ENCODE data around the gene PRAMEF18.
"Not testable (repeated sequence)": the region's sequence is repeated elsewhere in the genome, so short reads cannot be mapped to it uniquely, and the experiment has no call there.

The PRAMEF18 gene, protein sequence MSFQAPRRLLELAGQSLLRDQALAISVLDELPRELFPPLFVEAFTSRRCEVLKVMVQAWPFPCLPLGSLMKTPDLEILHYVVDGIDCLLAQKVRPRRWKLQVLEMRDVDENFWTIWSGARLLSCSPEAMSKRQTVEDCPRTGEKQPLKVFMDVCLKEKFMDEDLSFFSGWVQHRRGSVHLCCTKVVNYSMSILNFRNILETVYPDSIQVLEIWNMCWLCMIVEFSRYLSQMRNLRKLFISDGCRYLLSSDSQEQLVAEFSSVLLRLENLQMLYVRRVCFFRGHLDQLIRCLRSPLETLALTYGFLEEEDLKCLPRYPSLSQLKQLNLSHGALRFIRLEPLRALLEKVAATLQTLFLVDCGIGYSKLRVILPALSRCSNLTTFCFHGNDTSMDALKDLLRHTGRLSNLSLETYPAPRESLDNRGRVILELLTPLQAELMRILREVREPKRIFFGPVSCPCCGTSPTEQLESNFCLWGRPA

DNA sequence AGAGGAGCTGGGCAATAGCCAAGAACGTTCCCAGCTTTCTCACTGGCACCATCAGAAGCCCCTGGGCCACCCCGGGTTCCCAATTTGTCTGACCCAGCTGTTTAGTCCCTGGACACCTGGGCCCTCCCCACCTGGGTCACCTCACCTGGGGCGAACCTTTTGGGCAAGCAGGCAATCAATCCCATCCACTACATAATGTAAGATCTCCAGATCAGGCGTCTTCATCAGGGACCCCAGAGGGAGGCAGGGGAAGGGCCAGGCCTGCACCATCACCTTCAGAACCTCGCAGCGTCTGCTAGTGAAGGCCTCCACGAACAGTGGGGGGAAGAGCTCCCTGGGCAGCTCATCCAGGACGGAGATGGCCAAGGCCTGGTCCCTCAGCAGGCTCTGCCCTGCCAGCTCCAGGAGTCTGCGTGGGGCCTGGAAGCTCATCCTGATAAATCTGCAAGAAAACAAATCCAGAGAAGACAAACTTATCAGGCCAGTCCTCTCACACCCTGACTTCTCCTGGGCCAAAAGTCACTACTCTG lies at the start of gene PRAMEF18:
Gene PRAMEF18 (minus strand): TSS at position 480 of the 530 bp plus-strand sequence. CDS start 48 bp downstream, at position 432.
- DNase-seq (ENCODE audit: low read depth), result not testable (repeated sequence)

DNA sequence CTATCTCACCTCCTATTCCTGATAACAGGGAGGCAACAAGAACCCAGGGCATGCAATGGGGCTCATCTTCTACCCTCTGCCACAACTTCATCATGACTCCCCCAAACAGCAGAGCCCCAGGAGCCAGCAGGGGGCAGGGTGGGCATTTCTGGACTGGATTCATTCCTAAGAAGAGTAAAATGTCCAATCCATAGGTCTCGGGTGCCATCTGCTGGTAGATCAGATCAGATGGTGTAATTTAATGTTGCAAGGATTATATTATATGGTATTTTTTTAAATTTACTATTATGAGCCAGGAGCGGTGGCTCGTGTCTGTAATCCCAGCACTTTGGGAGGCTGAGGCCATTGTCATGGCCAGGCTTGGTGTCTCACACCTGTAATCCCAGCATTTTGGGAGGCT lies 39.2 kb upstream of the PRAMEF18 start:
- not testable (repeated sequence) for DNase-seq (ENCODE audit: low read depth)

DNA sequence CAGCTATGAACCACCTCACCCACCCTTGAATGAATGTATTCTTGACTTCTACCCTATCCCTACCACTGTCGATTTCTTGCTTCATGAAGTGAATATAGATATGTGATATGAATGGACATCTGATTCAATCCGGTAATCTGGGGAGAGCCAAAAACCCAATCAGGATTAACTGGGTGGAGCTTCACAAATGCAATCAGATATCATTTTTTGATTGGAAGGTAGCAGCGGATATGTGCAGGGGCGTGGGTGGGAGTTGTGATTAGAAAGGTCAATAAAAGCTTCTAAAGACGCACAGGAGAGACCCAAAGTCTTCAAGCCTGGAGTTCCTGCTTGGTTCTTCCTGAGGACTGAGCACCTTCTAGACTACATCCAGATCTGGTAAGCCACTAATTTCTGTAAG lies 27.9 kb upstream of the PRAMEF18 start, which contains the start of gene PRAMEF5:
Gene PRAMEF5 (plus strand): TSS at position 301 of the 400 bp plus-strand sequence. CDS start 5,071 bp downstream, outside the sequence.
- DNase-seq (ENCODE audit: low read depth), result not testable (repeated sequence)

DNA sequence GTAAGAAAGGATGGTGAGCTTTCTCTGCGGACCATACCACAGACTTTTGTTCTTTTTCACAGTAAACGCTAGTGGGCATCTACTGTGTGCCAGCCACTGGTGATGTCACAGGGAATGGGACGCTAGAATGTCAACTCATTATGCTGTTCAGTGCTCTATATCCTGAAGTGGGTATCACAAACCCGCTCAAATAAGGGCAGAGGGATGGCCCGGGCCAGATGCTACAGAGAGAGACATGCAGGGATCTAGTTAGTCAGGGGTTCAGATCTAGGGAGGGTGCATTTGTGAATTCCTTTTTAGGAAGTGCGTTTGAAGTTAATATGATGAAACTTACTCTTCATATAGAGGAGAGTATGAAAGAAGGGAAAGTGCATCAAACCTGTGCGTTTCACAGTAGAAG lies 21.2 kb upstream of the PRAMEF18 start:
- DNase-seq (ENCODE audit: low read depth), result not testable (repeated sequence)

DNA sequence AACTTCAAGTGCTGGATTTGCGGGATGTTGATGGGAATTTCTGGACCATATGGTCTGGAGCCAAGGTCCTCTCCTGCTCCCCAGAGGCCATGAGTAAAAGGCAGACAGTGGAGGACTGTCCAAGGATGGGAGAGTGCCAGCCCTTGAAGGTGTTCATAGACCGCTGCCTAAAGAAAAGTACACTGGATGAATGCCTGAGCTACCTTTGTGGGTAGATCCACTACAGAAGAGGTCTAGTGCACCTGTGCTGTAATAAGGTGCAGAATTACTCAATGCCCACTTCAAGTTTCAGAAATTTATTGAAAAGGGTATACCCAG lies 20.6 kb upstream of the PRAMEF18 start:
- not testable (repeated sequence) for DNase-seq (ENCODE audit: low read depth)

DNA sequence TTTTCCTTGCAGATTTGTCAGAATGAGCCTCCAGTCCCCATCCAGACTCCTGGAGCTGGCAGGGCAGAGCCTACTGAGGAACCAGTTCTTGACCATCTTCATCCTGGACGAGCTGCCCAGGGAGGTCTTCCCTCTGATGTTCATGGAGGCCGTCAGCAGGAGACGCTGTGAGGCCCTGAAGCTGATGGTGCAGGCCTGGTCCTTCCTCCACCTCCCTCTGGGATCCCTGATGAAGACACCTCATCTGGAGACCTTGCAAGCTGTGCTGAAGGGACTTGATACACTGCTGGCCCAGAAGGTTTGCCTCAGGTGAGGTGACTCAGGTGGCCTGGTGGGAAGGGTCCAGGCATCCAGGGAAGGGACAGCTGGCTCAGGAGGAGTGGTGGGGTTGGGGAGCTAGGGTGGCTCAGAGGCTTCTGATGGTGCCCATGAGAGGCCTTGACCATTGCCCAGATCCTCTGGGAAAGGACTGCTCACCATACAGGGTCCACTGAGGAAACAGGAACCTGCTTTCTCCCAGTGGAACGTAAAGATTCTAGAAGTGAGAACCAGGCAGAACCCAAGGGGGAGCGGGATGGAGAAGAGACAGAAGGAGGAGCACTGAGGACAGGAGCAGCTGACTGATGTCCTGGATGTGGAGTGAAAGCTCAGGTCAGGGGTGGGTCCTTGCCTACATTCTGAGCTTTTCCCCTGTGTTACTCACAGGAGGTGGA lies 20.0 kb upstream of the PRAMEF18 start:
- DNase-seq (ENCODE audit: low read depth), result not testable (repeated sequence)

DNA sequence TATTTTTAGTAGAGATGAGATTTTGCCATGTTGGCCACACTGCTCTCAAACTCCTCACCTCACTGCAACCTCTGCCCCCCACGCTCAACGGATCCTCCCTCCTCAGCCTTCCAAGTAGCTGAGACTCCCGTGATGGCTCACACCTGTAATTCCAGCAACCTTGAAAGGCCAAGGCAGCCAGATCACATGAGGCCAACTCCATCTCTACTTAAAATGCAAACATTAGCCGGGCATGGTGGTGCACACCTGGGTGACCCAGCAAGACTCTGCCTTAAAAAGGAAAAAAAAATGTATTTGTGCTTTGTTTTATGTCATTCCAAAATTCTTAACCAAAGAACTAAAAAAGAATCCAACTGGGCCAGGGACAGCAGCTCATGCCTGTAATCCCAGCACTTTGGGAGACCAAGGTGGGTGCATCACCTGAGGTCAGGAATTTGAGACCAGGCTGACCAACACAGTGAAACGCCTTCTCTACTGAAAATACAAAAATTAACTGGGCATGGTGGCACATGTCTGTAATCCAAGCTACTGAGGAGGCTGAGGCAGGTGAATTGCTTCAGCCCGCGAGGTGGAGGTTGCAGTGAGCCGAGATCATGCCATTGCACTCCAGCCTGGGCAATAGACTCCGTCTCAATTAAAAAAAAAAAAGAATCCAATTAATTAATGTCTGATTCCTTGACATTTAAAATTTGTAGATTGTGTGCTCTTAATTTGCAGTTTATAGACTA lies 17.7 kb upstream of the PRAMEF18 start:
- DNase-seq (ENCODE audit: low read depth), result not testable (repeated sequence)

DNA sequence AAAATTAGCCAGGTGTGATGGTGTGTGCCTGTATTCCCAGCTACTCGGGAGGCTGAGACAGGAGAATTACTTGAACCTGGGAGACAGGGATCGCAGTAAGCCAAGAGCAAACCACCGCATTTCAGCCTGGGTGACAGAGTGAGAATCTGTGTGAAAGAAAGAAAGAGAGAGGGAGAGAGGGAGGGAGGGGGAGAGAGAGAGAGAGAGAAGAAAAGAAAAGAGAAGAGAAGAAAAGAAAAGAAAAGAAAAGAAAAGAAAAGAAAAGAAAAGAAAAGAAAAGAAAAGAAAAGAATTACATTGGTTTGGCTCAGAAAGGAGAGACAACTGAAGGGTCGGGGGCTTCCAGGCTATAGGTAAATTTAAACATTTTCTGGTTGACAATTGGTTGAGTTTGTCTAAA lies 13.7 kb upstream of the PRAMEF18 start:
- DNase-seq (ENCODE audit: low read depth), result not testable (repeated sequence)

DNA sequence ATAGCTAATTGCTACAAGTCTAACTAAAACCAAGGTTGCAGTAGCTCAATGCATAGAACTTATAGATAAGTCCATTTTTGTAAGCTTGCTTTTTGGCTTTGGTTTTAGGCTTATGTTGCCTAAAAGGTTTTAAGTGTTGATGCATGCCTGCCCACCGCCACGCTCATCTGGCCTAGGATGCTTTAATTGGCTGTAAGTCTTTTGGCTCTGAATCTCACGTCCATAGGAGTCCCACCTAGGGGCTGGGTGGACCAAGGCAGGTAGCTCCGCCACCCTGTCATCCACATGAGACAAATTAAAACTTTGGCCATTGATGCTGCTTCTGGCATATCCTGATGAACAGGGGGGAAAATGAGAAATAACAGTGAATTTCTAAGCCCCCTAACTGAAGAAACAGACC lies 11.6 kb upstream of the PRAMEF18 start:
- DNase-seq (ENCODE audit: low read depth), result not testable (repeated sequence)

DNA sequence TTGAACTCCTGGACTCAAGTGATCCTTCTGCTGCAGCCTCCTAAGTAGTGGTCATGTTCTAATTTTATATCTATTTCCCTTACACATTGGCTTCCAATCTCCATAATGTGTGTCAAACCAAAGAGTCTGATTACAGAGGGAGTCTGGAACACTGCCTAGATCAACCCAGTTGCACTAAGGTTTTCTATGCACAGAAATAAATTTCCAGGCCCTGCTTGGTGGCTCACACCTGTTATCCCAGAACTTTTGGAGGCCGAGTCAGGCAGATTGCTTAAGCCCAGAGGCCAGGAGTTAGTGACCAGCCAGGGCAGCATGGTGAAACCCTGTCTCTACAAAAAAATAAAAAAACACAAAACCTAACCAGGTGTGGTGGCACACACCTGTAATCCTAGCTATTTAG lies 8.1 kb upstream of the PRAMEF18 start:
- not testable (repeated sequence) for DNase-seq (ENCODE audit: low read depth)

DNA sequence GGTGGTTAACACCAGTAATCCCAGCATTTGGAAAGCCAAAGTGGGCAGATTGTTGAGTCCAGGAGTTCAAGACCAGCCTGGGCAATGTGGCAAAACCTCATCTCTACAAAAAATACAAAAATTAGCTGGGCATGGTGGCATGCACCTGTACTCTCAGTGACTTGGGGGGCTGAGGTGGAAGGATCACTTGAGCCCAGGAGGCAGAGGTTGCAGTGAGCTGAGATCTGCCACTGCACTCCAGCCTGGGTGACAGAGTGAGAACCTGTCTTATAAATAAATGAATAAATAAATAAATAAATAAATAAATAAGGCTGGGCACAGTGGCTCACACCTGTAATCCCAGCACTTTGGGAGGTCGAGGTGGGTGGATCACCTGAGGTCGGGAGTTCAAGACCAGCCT lies 6.1 kb upstream of the PRAMEF18 start:
- not testable (repeated sequence) for DNase-seq (ENCODE audit: low read depth)

DNA sequence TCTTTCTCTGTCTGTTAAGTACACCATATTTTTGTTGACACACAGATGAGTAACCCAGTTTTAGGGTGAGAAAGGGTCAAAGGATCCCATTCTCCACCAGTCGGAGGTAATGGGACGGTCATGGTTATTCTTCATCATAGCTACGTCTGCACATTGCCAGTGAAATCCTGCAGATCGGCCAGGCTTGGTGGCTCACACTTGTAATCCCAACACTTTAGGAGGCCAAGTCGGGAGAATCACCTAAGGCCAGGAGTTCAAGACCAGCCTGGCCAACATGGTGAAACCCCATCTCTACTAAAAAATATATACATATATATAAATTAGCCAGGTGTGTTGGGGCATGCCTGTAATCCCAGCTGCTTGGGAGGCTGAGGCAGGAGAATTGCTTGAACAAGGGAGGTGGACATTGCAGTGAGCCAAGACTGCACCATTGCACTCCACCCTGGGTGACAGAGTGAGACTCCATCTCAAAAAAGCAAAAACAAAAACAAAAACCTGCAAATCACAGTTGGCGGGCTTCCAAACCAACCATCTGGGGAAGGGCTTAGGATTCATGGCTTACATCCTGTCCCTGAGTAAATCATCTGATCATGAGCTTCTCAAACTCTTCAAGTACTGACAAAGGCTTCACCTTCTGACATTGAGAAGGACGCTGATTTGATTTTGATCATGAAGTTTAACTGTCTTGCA lies 5.3 kb upstream of the PRAMEF18 start:
- not testable (repeated sequence) for DNase-seq (ENCODE audit: low read depth)

DNA sequence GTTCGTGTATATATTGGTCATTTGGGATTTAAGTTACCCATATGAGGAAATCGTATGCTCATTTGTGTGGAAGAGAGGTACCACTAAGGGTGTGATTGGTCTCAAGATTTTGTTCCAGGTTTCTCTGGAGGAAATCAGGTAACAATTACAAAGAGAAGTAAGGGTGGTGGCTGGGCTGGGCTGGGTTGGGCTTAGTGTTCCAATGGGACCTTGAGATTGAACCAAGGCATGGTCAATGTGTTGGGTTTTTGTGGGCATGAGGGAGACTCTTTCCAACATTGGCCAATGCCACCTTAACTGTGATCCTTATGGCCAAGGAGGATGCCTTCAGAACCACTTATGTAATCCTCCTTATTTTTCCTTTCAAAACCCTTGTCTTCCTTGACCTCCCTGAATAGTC lies 4.6 kb upstream of the PRAMEF18 start:
- DNase-seq (ENCODE audit: low read depth), result not testable (repeated sequence)

DNA sequence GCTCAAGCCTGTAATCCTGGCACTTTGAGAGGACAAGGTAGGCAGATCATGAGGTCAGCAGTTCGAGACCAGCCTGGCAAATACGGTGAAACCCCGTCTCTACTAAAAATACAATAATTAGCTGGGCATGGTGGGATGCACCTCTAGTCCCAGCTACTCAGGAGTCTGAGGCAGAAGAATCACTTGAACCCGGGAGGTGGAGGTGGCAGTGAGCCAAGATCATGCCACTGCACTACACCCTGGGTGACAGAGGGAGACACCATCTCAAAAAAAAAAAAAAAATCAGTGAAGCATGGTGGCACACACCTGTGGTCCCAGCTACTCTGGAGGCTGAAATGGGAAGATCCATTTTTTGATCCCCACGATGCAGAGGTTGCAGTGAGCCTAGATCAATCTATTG lies 4.1 kb upstream of the PRAMEF18 start:
- DNase-seq (ENCODE audit: low read depth), result not testable (repeated sequence)

DNA sequence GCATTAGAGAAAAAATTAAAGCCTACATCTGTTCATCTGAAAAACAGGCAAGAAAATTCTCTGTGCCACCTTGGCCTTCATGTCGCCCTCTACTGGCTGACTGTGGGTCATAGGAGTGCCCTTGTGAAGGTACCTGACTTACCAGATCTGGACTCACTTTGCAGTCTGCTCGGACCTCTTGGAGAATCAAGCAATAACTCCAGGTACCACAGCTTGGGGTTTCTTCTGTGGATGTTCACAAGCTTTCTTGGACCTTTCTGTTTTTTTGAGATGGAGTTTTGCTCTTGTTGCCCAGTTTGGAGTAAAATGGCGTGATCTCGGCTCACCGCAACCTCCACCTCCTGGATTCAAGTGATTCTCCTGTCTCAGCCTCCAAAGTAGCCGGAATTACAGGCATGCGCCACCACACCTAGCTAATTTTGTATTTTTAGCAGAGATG lies 2.4 kb upstream of the PRAMEF18 start:
- DNase-seq (ENCODE audit: low read depth), result no peak

DNA sequence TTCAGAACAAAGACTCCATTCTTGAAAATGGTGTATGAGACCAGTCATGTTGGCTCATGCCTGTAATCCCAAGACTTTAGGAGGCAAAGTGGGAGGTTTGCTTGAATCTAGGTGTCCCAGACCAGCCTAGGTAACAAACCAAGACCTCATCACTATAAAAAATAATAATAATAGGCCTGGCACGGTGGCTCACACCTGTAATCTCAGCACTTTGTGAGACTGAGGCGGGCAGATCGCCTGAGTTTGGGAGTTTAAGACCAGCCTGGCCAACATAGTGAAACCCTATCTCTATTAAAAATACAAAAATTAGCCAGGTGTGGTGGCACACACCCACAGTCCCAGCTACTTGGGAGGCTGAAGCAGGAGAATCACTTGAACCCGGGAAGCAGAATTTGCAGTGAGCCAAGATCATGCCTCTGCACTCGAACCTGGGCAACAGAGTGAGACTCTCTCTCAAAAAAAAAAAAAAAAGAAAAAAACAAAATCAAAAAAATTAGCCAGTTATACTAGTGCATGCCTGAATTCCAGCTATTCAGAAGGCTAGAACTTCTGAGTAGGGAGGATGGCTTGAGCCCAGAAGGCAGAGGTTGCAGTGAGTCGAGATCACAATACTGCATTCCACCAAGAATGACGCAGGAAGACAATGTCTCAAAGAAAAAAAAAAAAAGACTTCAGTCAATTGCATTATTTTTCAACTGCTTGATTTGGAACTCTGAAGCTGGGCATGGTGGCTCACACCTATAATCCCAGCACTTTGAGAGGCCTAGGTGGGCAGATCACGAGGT lies 1.5 kb upstream of the PRAMEF18 start:
- not testable (repeated sequence) for DNase-seq (ENCODE audit: low read depth)

DNA sequence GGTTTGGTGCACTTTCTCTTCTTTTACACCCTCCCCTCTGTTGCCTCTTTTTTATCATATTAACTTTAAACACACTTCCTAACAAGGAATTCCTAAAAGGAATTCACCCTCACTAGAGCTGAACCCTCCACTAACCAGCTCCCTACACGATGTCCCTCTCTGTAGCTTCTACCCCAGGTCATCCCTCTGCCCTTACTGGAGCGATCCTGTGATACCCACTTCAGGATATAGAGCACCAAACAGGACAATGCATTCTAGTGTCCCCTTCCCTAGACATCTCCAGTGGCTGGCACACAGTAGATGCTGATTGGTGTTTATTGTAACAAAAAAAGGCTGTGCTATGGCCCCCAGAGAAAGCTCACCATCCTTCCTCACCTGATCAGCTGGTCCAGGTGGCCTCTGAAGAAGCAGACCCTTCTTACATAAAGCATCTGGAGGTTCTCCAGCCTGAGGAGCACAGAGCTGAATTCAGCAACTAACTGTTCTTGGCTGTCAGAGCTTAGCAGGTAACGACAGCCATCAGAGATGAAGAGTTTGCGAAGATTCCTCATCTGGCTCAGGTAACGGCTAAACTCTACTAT lies 1.4 kb downstream of the PRAMEF18 start:
- DNase-seq (ENCODE audit: low read depth), result no peak

DNA sequence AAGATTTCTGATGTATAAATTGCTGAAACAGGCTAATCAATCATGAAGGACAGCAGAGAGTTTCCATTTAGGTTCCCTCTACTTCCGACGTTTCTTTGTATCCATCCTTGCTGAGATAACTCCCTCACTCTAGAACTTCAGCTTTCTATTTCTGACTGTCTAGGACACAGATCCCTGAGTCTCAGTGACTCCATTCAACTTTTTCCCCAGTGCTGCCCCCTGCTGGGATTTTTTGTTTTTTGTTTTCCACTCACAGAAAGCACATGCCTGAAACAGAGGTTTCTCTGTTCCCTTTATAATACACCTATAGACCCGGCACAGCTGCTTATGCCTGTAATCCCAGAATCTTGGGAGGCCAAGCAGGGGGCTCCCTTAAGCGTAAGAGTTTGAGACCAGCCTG lies 3.2 kb downstream of the PRAMEF18 start:
- not testable (repeated sequence) for DNase-seq (ENCODE audit: low read depth)

DNA sequence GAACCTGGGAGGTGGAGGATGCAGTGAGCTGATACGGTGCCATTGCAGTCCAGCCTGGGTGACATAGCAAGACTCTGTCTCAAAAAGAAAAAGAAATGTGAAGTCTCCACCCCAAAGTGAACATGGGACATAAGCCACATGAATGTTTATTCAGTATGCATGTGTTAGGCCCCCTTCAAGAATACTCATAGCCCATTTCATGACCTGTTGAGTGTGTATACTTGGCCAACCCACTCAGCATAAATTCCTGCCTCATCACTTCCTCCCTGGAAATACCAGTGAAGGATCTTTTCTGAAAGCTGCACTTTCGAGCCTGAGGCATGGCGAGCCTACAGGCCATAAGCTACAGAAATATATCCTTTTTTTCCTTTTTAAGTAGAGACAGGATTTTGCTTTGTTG lies 6.8 kb downstream of the PRAMEF18 start:
- not testable (repeated sequence) for DNase-seq (ENCODE audit: low read depth)

DNA sequence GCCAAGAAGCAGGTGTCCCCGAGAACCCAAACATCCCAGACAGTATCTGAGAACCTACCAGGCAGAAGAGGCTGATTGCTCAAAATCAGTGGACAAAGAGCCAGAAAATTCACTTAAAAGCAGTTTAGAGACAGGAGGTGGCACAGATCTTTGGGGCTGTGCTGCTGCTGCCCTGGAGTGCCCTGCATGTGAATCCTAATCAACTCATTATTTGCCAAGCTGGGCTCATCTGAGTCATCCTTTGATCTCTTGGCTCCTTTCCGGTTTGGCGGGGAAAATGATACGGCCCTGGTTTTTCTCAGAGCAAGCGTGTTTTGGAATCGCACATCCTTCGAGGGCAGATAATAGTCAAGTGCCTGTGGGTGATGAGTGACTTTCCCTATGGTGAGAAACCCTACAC lies 9.3 kb downstream of the PRAMEF18 start:
- DNase-seq (ENCODE audit: low read depth), result not testable (repeated sequence)
